Astrocyte (in vitro differentiated cells and primary cell): Measurements from ENCODE around the gene SLC13A5. TPM values are rescaled to one million over a fixed set of nuclear protein-coding genes. Genes with fewer than 3 reads are reported as not detected.

Source experiments
- DNase-seq: peaks from one replicate; pipeline ENCODE4 v3.0.0-alpha.2; 2010; ENCODE audit warnings: low read depth
- FAIRE-seq: peaks from 2 replicates; lab custom pipeline; 2011; peaks lifted over from hg19 to GRCh38; lab: Jason Lieb, UNC
- H2AFZ ChIP-seq: 2 replicates; pipeline ENCODE4 v1.6.0; 2012; ENCODE audit warnings: low read depth, low read length, inconsistent platforms
- H3K27ac ChIP-seq: 2 replicates; pipeline ENCODE4 v1.5.1; 2011; ENCODE audit warnings: low read depth, low read length, inconsistent platforms
- H3K27me3 ChIP-seq: 2 replicates; pipeline ENCODE4 v1.6.0; 2011; ENCODE audit warnings: low read length, inconsistent platforms; ENCODE audit not compliant: insufficient read depth
- H3K36me3 ChIP-seq: 2 replicates; pipeline ENCODE4 v1.5.1; 2011; ENCODE audit warnings: low read length, inconsistent platforms; ENCODE audit not compliant: insufficient read depth
- H3K4me1 ChIP-seq: 2 replicates; pipeline ENCODE4 v1.5.1; 2011; ENCODE audit warnings: low read length, inconsistent platforms; ENCODE audit not compliant: insufficient read depth
- H3K4me2 ChIP-seq: 2 replicates; pipeline ENCODE4 v1.6.0; 2012; ENCODE audit warnings: low read length, inconsistent platforms
- H3K4me3 ChIP-seq: 2 replicates; pipeline ENCODE4 v1.5.1; 2011; ENCODE audit warnings: low read depth, mild to moderate bottlenecking, low read length, inconsistent platforms; ENCODE audit not compliant: insufficient read depth
- H3K79me2 ChIP-seq: 2 replicates; pipeline ENCODE4 v1.6.0; 2012; ENCODE audit warnings: mild to moderate bottlenecking, low read length, inconsistent platforms; ENCODE audit not compliant: insufficient read depth
- H3K9ac ChIP-seq: 2 replicates; pipeline ENCODE4 v1.6.0; 2012; ENCODE audit warnings: mild to moderate bottlenecking, low read length, inconsistent platforms
- H3K9me3 ChIP-seq: 2 replicates; pipeline ENCODE4 v1.5.1; 2012; ENCODE audit warnings: low read depth, mild to moderate bottlenecking, low read length, inconsistent platforms; ENCODE audit not compliant: insufficient read depth
- H4K20me1 ChIP-seq: 2 replicates; pipeline ENCODE4 v1.6.0; 2012; ENCODE audit warnings: low read length, inconsistent platforms; ENCODE audit not compliant: insufficient read depth
- H3K27ac Mint-ChIP-seq: one replicate; pipeline ENCODE4 v1.8.0; 2021; ENCODE audit warnings: mild to moderate bottlenecking, mixed read lengths; ENCODE audit not compliant: unreplicated experiment
- H3K27me3 Mint-ChIP-seq: one replicate; pipeline ENCODE4 v1.8.0; 2021; ENCODE audit warnings: low read depth, mixed read lengths; ENCODE audit not compliant: unreplicated experiment
- H3K36me3 Mint-ChIP-seq: one replicate; pipeline ENCODE4 v1.8.0; 2021; ENCODE audit warnings: low read depth, mixed read lengths; ENCODE audit not compliant: unreplicated experiment
- H3K4me1 Mint-ChIP-seq: one replicate; pipeline ENCODE4 v1.8.0; 2021; ENCODE audit warnings: low read depth, mixed read lengths; ENCODE audit not compliant: unreplicated experiment
- H3K4me3 Mint-ChIP-seq: one replicate; pipeline ENCODE4 v1.8.0; 2021; ENCODE audit warnings: mild to moderate bottlenecking, moderate library complexity, mixed read lengths; ENCODE audit not compliant: unreplicated experiment
- H3K9me3 Mint-ChIP-seq: one replicate; pipeline ENCODE4 v1.8.0; 2021; ENCODE audit warnings: mild to moderate bottlenecking, mixed read lengths; ENCODE audit not compliant: unreplicated experiment
- CTCF ChIP-seq: IDR thresholded peaks from 2 replicates; pipeline ENCODE4 v1.5.1; 2011; ENCODE audit warnings: low read depth, mild to moderate bottlenecking, inconsistent platforms, low read length, moderate library complexity; ENCODE audit not compliant: insufficient read depth
- EZH2 ChIP-seq: IDR thresholded peaks from 2 replicates; pipeline ENCODE4 v1.6.1; 2012; ENCODE audit warnings: mild to moderate bottlenecking, low read length, inconsistent platforms; ENCODE audit not compliant: insufficient read depth
- total RNA-seq: library from RNA; stranded (reverse); gene quantifications from 2 replicates; pipeline ENCODE4 v1.2.1, GENCODE V29; 2021

Gene SLC13A5
- total RNA-seq, 1 donor from 2014 or later: 6.9 TPM

GRCh38 chr17:6706996-6707395 lies 6.2 kb downstream of the SLC13A5 start:
- H3K4me1 ChIP-seq: no peaks in the 10 kb centered on the region
- no peak overlapping the region for H3K4me3 Mint-ChIP-seq
- peaks cover 63% of the 10 kb centered on the region for H3K27me3 Mint-ChIP-seq
- H3K4me2 ChIP-seq: no peak overlapping the region
- H3K36me3 Mint-ChIP-seq: peaks cover 3% of the 10 kb centered on the region
- FAIRE-seq (no peak), DNase-seq (no peak)
- H3K27ac ChIP-seq: no peak overlapping the region
- no peak overlapping the region for H3K9ac ChIP-seq
- no peak overlapping the region for H3K4me3 ChIP-seq
- no peak overlapping the region for H3K27ac Mint-ChIP-seq
- no peaks in the 10 kb centered on the region for H3K79me2 ChIP-seq
- TF ChIP-seq CTCF (no peak), EZH2 (no peak)
- H3K36me3 ChIP-seq: no peaks in the 10 kb centered on the region
- H3K9me3 ChIP-seq: no peaks in the 10 kb centered on the region
- peaks cover 11% of the 10 kb centered on the region for H3K27me3 ChIP-seq
- H4K20me1 ChIP-seq: no peaks in the 10 kb centered on the region
- no peaks in the 10 kb centered on the region for H3K9me3 Mint-ChIP-seq
- H2AFZ ChIP-seq: no peak overlapping the region
- peaks cover 5% of the 10 kb centered on the region for H3K4me1 Mint-ChIP-seq

- H3K36me3 ChIP-seq: no peaks in the 10 kb centered on the region
- DNase-seq (no peak), FAIRE-seq (no peak)
- H4K20me1 ChIP-seq: no peaks in the 10 kb centered on the region
- peaks cover 8% of the 10 kb centered on the region for H3K27me3 ChIP-seq
- Mint-ChIP-seq H3K27ac (no peak overlapping the region), H3K36me3 (peaks cover 3% of the 10 kb centered on the region), H3K27me3 (peaks cover 65% of the 10 kb centered on the region), H3K9me3 (no peaks in the 10 kb centered on the region), H3K4me1 (peaks cover 3% of the 10 kb centered on the region), H3K4me3 (no peak overlapping the region)
- no peaks in the 10 kb centered on the region for H3K4me1 ChIP-seq
- no peak overlapping the region for H3K4me2 ChIP-seq
- H3K9ac ChIP-seq: no peak overlapping the region
- no peak overlapping the region for H3K4me3 ChIP-seq
- no peak overlapping the region for H2AFZ ChIP-seq
- H3K27ac ChIP-seq: no peak overlapping the region
- H3K79me2 ChIP-seq: no peaks in the 10 kb centered on the region
- TF ChIP-seq EZH2: no peak
- TF ChIP-seq CTCF: no peak
- no peaks in the 10 kb centered on the region for H3K9me3 ChIP-seq
Observed at GRCh38 chr17:6706499-6706898, 6.7 kb downstream of the SLC13A5 start.

GRCh38 chr17:6704470-6705052 lies 8.6 kb downstream of the SLC13A5 start:
- Mint-ChIP-seq H3K9me3 (no peaks in the 10 kb centered on the region), H3K27ac (no peak overlapping the region), H3K36me3 (peaks cover 3% of the 10 kb centered on the region), H3K4me1 (no peaks in the 10 kb centered on the region), H3K27me3 (peaks cover 58% of the 10 kb centered on the region), H3K4me3 (no peak overlapping the region)
- FAIRE-seq (no peak), DNase-seq (no peak)
- Histone ChIP-seq H3K79me2 (no peaks in the 10 kb centered on the region), H3K4me1 (no peaks in the 10 kb centered on the region), H3K27me3 (peaks cover 5% of the 10 kb centered on the region), H3K36me3 (no peaks in the 10 kb centered on the region), H3K9me3 (no peaks in the 10 kb centered on the region), H3K27ac (no peak overlapping the region), H2AFZ (no peak overlapping the region), H3K9ac (no peak overlapping the region), H3K4me3 (no peak overlapping the region), H4K20me1 (no peaks in the 10 kb centered on the region), H3K4me2 (no peak overlapping the region)
- no peak for TF ChIP-seq CTCF
- no peak for TF ChIP-seq EZH2
